Mesenchymal stem cell (in vitro differentiated cells and primary cell): ENCODE results near the gene ST13.

Experiments used
- DNase-seq: peaks from one replicate; pipeline ENCODE4 v3.0.0-alpha.2; 2013
- H2AFZ ChIP-seq: one replicate; pipeline ENCODE4 v1.6.1; 2013; ENCODE audit warnings: low read depth, mild to moderate bottlenecking, control low read depth, inconsistent platforms, low read length, moderate library complexity
- H2AK5ac ChIP-seq: 2 replicates; pipeline ENCODE4 v1.6.1; 2013; ENCODE audit warnings: low read length, moderate library complexity, mild to moderate bottlenecking, inconsistent platforms; ENCODE audit not compliant: severe bottlenecking
- H2BK120ac ChIP-seq: one replicate; pipeline ENCODE4 v1.6.1; 2013; ENCODE audit warnings: low read depth, mild to moderate bottlenecking, inconsistent platforms, low read length, moderate library complexity
- H2BK12ac ChIP-seq, 2 experiments: one replicate each; pipeline ENCODE4 v1.6.1; 2013; ENCODE audit warnings: inconsistent platforms in 2 of 2, low read length in 2 of 2, mild to moderate bottlenecking in 2 of 2, moderate library complexity in 2 of 2, control low read depth in 1 of 2
- H2BK15ac ChIP-seq: one replicate; pipeline ENCODE4 v1.6.1; 2013; ENCODE audit warnings: mild to moderate bottlenecking, low read depth, inconsistent platforms; ENCODE audit not compliant: poor library complexity, severe bottlenecking
- H2BK5ac ChIP-seq: 2 replicates; pipeline ENCODE4 v1.6.1; 2013; ENCODE audit warnings: low read depth, mild to moderate bottlenecking, low read length, control low read depth, inconsistent platforms; ENCODE audit not compliant: poor library complexity, severe bottlenecking
- H3K14ac ChIP-seq, 2 experiments: one replicate each; pipeline ENCODE4 v1.6.1; 2013; ENCODE audit warnings: inconsistent platforms in 2 of 2, low read length in 2 of 2, control low read depth in 1 of 2, mild to moderate bottlenecking in 1 of 2, moderate library complexity in 1 of 2
- H3K18ac ChIP-seq, 2 experiments: one replicate each; pipeline ENCODE4 v1.6.1; 2013; ENCODE audit warnings: inconsistent platforms in 2 of 2, low read length in 2 of 2, control low read depth in 1 of 2, low read depth in 1 of 2, mild to moderate bottlenecking in 1 of 2
- H3K23ac ChIP-seq, 2 experiments: one replicate each; pipeline ENCODE4 v1.6.1; 2013; ENCODE audit warnings: inconsistent platforms in 2 of 2, low read length in 2 of 2, mild to moderate bottlenecking in 2 of 2, moderate library complexity in 2 of 2, control low read depth in 1 of 2
- H3K27ac ChIP-seq: 2 replicates; pipeline ENCODE4 v1.5.1; 2013; ENCODE audit warnings: mild to moderate bottlenecking, moderate library complexity, low read length, control low read depth, inconsistent platforms; ENCODE audit not compliant: poor library complexity, severe bottlenecking
- H3K27me3 ChIP-seq, 2 experiments: 2 replicates each; pipeline versions ENCODE4 v1.6.1 to v1.7.0; 2013; ENCODE audit warnings: low read length in 2 of 2, mild to moderate bottlenecking in 2 of 2, moderate library complexity in 2 of 2, control low read depth in 1 of 2, inconsistent platforms in 1 of 2; ENCODE audit not compliant: control insufficient read depth in 1 of 2, insufficient read depth in 1 of 2
- H3K36me3 ChIP-seq, 2 experiments: 2 replicates each; pipeline versions ENCODE4 v1.6.1 to v1.7.0; 2013; ENCODE audit warnings: low read length in 2 of 2, control low read depth in 1 of 2, inconsistent platforms in 1 of 2, low read depth in 1 of 2, mild to moderate bottlenecking in 1 of 2; ENCODE audit not compliant: insufficient read depth in 2 of 2, control insufficient read depth in 1 of 2
- H3K4ac ChIP-seq, 2 experiments: one replicate each; pipeline ENCODE4 v1.6.1; 2013; ENCODE audit warnings: inconsistent platforms in 2 of 2, low read length in 2 of 2, mild to moderate bottlenecking in 2 of 2, moderate library complexity in 2 of 2, control low read depth in 1 of 2, low read depth in 1 of 2
- H3K4me1 ChIP-seq: 2 replicates; pipeline ENCODE4 v1.6.1; 2013; ENCODE audit warnings: low read depth, low read length, control low read depth; ENCODE audit not compliant: control insufficient read depth, insufficient read depth
- H3K4me2 ChIP-seq: 2 replicates; pipeline ENCODE4 v1.6.1; 2013; ENCODE audit warnings: low read length, mild to moderate bottlenecking, inconsistent platforms; ENCODE audit not compliant: poor library complexity, severe bottlenecking
- H3K4me3 ChIP-seq, 2 experiments: 2 replicates each; pipeline versions ENCODE4 v1.5.1 to v1.7.0; 2013; ENCODE audit warnings: low read length in 2 of 2, mild to moderate bottlenecking in 2 of 2, control low read depth in 1 of 2, low read depth in 1 of 2; ENCODE audit not compliant: insufficient read depth in 1 of 2
- H3K79me1 ChIP-seq: replicated peaks from 2 replicates; pipeline ENCODE4 v1.6.1; 2013; ENCODE audit warnings: mild to moderate bottlenecking, control low read depth, low read length, inconsistent platforms; ENCODE audit not compliant: poor library complexity, severe bottlenecking
- H3K9ac ChIP-seq: 2 replicates; pipeline ENCODE4 v1.7.0; 2013; ENCODE audit warnings: mild to moderate bottlenecking, low read length, moderate library complexity
- H3K9me3 ChIP-seq: 2 replicates; pipeline ENCODE4 v1.7.0; 2013; ENCODE audit warnings: mild to moderate bottlenecking, low read length; ENCODE audit not compliant: control insufficient read depth
- H4K8ac ChIP-seq: one replicate; pipeline ENCODE4 v1.6.1; 2013; ENCODE audit warnings: inconsistent platforms, mild to moderate bottlenecking, low read length, moderate library complexity
- H4K91ac ChIP-seq: one replicate; pipeline ENCODE4 v1.6.1; 2013; ENCODE audit warnings: mild to moderate bottlenecking, low read length, inconsistent platforms
- WGBS: methylation state at CpG from one replicate; pipeline ENCODE4 v1.1.7; 2013; ENCODE audit warnings: mixed read lengths; 5-methylcytosine and 5-hydroxymethylcytosine counted together

Gene ST13

DNA sequence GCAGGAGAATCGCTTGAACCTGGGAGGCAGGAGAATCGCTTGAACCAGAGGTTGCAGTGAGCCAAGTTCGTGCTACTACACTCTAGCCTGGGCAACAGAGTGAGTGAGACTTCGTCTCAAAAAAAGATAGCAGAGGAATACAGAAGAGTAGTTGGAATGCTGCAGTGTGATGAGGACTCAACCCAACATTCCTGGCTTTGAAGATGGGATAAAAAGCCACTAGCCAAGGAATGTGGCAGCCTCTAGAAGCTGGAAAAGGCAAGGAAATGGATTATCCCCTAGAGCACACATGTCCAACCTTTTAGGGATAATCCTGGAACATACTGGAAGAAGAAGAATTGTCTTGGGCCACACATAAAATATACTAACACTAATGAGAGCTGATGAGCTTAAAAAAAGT, 51.2 kb downstream of the ST13 start:
- Histone ChIP-seq H2BK120ac (no peak overlapping the region), H4K91ac (no peak overlapping the region), H3K4ac (no peak overlapping the region), H3K9me3 (no peaks in the 10 kb centered on the region), H3K4me1 (peaks cover 4% of the 10 kb centered on the region), H3K4me3 (no peak overlapping the region), H3K4me2 (no peak overlapping the region), H2AFZ (no peak overlapping the region), H4K8ac (no peak overlapping the region), H3K23ac (no peak overlapping the region), H3K14ac (no peak overlapping the region), H3K18ac (no peak overlapping the region), H3K27ac (no peak overlapping the region), H2BK15ac (no peak overlapping the region), H3K9ac (no peak overlapping the region), H2BK12ac (no peak overlapping the region), H2AK5ac (no peak overlapping the region), H3K36me3 (peaks cover 2 to 7% of the 10 kb centered on the region in 2 experiments), H2BK5ac (no peak overlapping the region), H3K79me1 (peaks cover 26% of the 10 kb centered on the region), H3K27me3 (no peaks in the 10 kb centered on the region)
- WGBS: 97% methylated on average over 4 of the region's 4 CpGs
- no peak for DNase-seq

GRCh38 chr22:40803321-40803720, 53.1 kb downstream of the ST13 start:
- no peaks in the 10 kb centered on the region for H3K27me3 ChIP-seq
- no peak overlapping the region for H3K14ac ChIP-seq
- H3K18ac ChIP-seq: no peak overlapping the region
- no peak overlapping the region for H3K23ac ChIP-seq
- no peak overlapping the region for H2BK15ac ChIP-seq
- H3K4me2 ChIP-seq: no peak overlapping the region
- no peak overlapping the region for H2BK120ac ChIP-seq
- DNase-seq: no peak
- no peak overlapping the region for H4K8ac ChIP-seq
- no peaks in the 10 kb centered on the region for H3K9me3 ChIP-seq
- no peak overlapping the region for H2BK5ac ChIP-seq
- H3K4me1 ChIP-seq: no peaks in the 10 kb centered on the region
- H4K91ac ChIP-seq: no peak overlapping the region
- no peak overlapping the region for H3K4ac ChIP-seq
- H2AK5ac ChIP-seq: no peak overlapping the region
- H3K36me3 ChIP-seq: peaks cover 2 to 7% of the 10 kb centered on the region in 2 experiments
- H2BK12ac ChIP-seq: no peak overlapping the region
- H2AFZ ChIP-seq: no peak overlapping the region
- peaks cover 29% of the 10 kb centered on the region for H3K79me1 ChIP-seq
- no peak overlapping the region for H3K27ac ChIP-seq
- H3K4me3 ChIP-seq: no peak overlapping the region
- WGBS: no CpG with 5 or more reads among the region's 1 CpG
- H3K9ac ChIP-seq: no peak overlapping the region

- Histone ChIP-seq H3K18ac (no peak overlapping the region), H3K23ac (no peak overlapping the region), H3K4ac (no peak overlapping the region), H2BK120ac (no peak overlapping the region), H3K36me3 (peaks cover 3 to 8% of the 10 kb centered on the region in 2 experiments), H4K91ac (no peak overlapping the region), H3K27me3 (no peaks in the 10 kb centered on the region), H3K9me3 (no peaks in the 10 kb centered on the region), H2AFZ (no peak overlapping the region), H2BK5ac (no peak overlapping the region), H2AK5ac (no peak overlapping the region), H3K4me2 (no peak overlapping the region), H3K14ac (no peak overlapping the region), H3K79me1 (peaks cover 18% of the 10 kb centered on the region), H2BK15ac (no peak overlapping the region), H3K9ac (no peak overlapping the region), H4K8ac (no peak overlapping the region), H3K27ac (no peak overlapping the region), H2BK12ac (no peak overlapping the region), H3K4me3 (no peak overlapping the region), H3K4me1 (peaks cover 3% of the 10 kb centered on the region)
- no peak for DNase-seq
- WGBS: 100% methylated on average over 3 of the region's 3 CpGs
These were observed 57.4 kb downstream of the ST13 start for GRCh38 chr22:40799008-40799407.

GRCh38 chr22:40797427-40797826, 59.0 kb downstream of the ST13 start:
- H3K4me2 ChIP-seq: no peak overlapping the region
- H3K14ac ChIP-seq: peak overlapping the region in 1 of 2 experiments; percentile 20
- H4K8ac ChIP-seq: no peak overlapping the region
- no peak overlapping the region for H3K27ac ChIP-seq
- H3K4me3 ChIP-seq: no peak overlapping the region
- no peak overlapping the region for H2BK12ac ChIP-seq
- H3K79me1 ChIP-seq: peaks cover 13% of the 10 kb centered on the region
- H3K9me3 ChIP-seq: no peaks in the 10 kb centered on the region
- no peak overlapping the region for H3K23ac ChIP-seq
- H2BK120ac ChIP-seq: no peak overlapping the region
- H2AK5ac ChIP-seq: no peak overlapping the region
- WGBS: 90% methylated on average over 1 of the region's 1 CpG
- H3K36me3 ChIP-seq: peaks cover 8 to 16% of the 10 kb centered on the region in 2 experiments
- no peak overlapping the region for H3K9ac ChIP-seq
- no peak overlapping the region for H2BK15ac ChIP-seq
- H3K4me1 ChIP-seq: peaks cover 3% of the 10 kb centered on the region
- no peak overlapping the region for H2AFZ ChIP-seq
- no peak overlapping the region for H2BK5ac ChIP-seq
- DNase-seq: peak; percentile 28
- H3K4ac ChIP-seq: no peak overlapping the region
- H4K91ac ChIP-seq: no peak overlapping the region
- H3K18ac ChIP-seq: no peak overlapping the region
- H3K27me3 ChIP-seq: no peaks in the 10 kb centered on the region
